ENCODE data around the gene GTF3A. TPM values are rescaled to one million over a fixed set of nuclear protein-coding genes. Genes with fewer than 3 reads are reported as not detected.

The GTF3A gene
- total RNA-seq, 1 experiment from 2014 or later, result 192 TPM

- H3K36me3 ChIP-seq, result no peaks in the 10 kb centered on the region
- no peak overlapping the region for H3K4me3 ChIP-seq
- H3K27ac ChIP-seq, result no peak overlapping the region
- no peaks in the 10 kb centered on the region for H3K27me3 ChIP-seq
- H3K4me1 ChIP-seq, result no peaks in the 10 kb centered on the region
- H3K9me3 ChIP-seq (replicated peaks), result no peaks in the 10 kb centered on the region
- DNase-seq, result no peak
Observed at GRCh38 chr13:27448308-27448707, 23.9 kb downstream of the GTF3A start.

- no peaks in the 10 kb centered on the region for H3K27me3 ChIP-seq
- H3K4me1 ChIP-seq, result no peaks in the 10 kb centered on the region
- H3K27ac ChIP-seq, result peak overlapping the region; percentile 44
- no peaks in the 10 kb centered on the region for H3K36me3 ChIP-seq
- peak overlapping the region; percentile 70 for H3K4me3 ChIP-seq
- no peaks in the 10 kb centered on the region for H3K9me3 ChIP-seq (replicated peaks)
- DNase-seq, result peak; percentile 18 to 43
Observed at GRCh38 chr13:27449081-27449603, 24.7 kb downstream of the GTF3A start.

GRCh38 chr13:27449936-27450828, 25.8 kb downstream of the GTF3A start, which contains the start of gene MTIF3:
Gene MTIF3 (minus strand): TSS chr13:27450564. CDS start chr13:27440448, 10,116 bp downstream.
- peak within 1 kb of the TSS; percentile 44 for H3K27ac ChIP-seq
- H3K9me3 ChIP-seq (replicated peaks), result no peaks in the 10 kb centered on the region
- no peaks in the 10 kb centered on the region for H3K4me1 ChIP-seq
- peak; percentile 94 for DNase-seq
- no peaks in the 10 kb centered on the region for H3K36me3 ChIP-seq
- H3K4me3 ChIP-seq, result peak within 1 kb of the TSS; percentile 70
- H3K27me3 ChIP-seq, result no peaks in the 10 kb centered on the region

GRCh38 chr13:27450921-27451471, 26.6 kb downstream of the GTF3A start:
- Histone ChIP-seq H3K36me3 (no peaks in the 10 kb centered on the region), H3K27me3 (no peaks in the 10 kb centered on the region), H3K9me3 (replicated peaks) (no peaks in the 10 kb centered on the region), H3K4me1 (no peaks in the 10 kb centered on the region), H3K27ac (no peak overlapping the region), H3K4me3 (peak overlapping the region; percentile 70)
- DNase-seq, result peak in 1 of 2 experiments; percentile 29

GRCh38 chr13:27455331-27455855, 31.0 kb downstream of the GTF3A start:
- no peaks in the 10 kb centered on the region for H3K36me3 ChIP-seq

GRCh38 chr13:27461940-27462584, 37.6 kb downstream of the GTF3A start:
- H3K27ac ChIP-seq, result no peak overlapping the region
- no peak overlapping the region for H3K4me3 ChIP-seq
- DNase-seq, result no peak
- no peaks in the 10 kb centered on the region for H3K4me1 ChIP-seq
- H3K36me3 ChIP-seq, result no peaks in the 10 kb centered on the region
- no peaks in the 10 kb centered on the region for H3K9me3 ChIP-seq (replicated peaks)
- H3K27me3 ChIP-seq, result peaks cover 11% of the 10 kb centered on the region; the same call in 1 of the 2 replicates

More at GRCh38 chr13:27455331-27455855, 31.0 kb downstream of the GTF3A start:
- peaks cover 5% of the 10 kb centered on the region; the same call in 1 of the 2 replicates for H3K27me3 ChIP-seq
- no peak overlapping the region for H3K27ac ChIP-seq
- H3K9me3 ChIP-seq (replicated peaks), result no peaks in the 10 kb centered on the region
- H3K4me1 ChIP-seq, result no peaks in the 10 kb centered on the region
- no peak for DNase-seq
- H3K4me3 ChIP-seq, result no peak overlapping the region

- Histone ChIP-seq H3K36me3 (no peaks in the 10 kb centered on the region), H3K9me3 (replicated peaks) (no peaks in the 10 kb centered on the region), H3K4me3 (no peak overlapping the region), H3K4me1 (no peaks in the 10 kb centered on the region), H3K27me3 (peaks cover 11% of the 10 kb centered on the region; the same call in 1 of the 2 replicates), H3K27ac (no peak overlapping the region)
- no peak for DNase-seq
Observed at GRCh38 chr13:27463500-27463899, 39.1 kb downstream of the GTF3A start.

- H3K9me3 ChIP-seq (replicated peaks), result no peaks in the 10 kb centered on the region
- H3K4me3 ChIP-seq, result no peak overlapping the region
- DNase-seq, result no peak
- no peaks in the 10 kb centered on the region for H3K4me1 ChIP-seq
- no peak overlapping the region for H3K27ac ChIP-seq
- H3K27me3 ChIP-seq, result peaks cover 11% of the 10 kb centered on the region
- H3K36me3 ChIP-seq, result no peaks in the 10 kb centered on the region
Observed at GRCh38 chr13:27465611-27466010, 41.2 kb downstream of the GTF3A start.

- Histone ChIP-seq H3K27me3 (peaks cover 11% of the 10 kb centered on the region), H3K4me3 (no peak overlapping the region), H3K27ac (no peak overlapping the region), H3K4me1 (no peaks in the 10 kb centered on the region), H3K36me3 (no peaks in the 10 kb centered on the region), H3K9me3 (replicated peaks) (no peaks in the 10 kb centered on the region)
- DNase-seq, result no peak
Observed at GRCh38 chr13:27466513-27466912, 42.1 kb downstream of the GTF3A start.

GRCh38 chr13:27470075-27470820, 45.8 kb downstream of the GTF3A start:
- DNase-seq, result no peak
- Histone ChIP-seq H3K4me1 (no peaks in the 10 kb centered on the region), H3K27ac (no peak overlapping the region), H3K36me3 (no peaks in the 10 kb centered on the region), H3K9me3 (replicated peaks) (no peaks in the 10 kb centered on the region), H3K27me3 (peaks cover 9% of the 10 kb centered on the region), H3K4me3 (no peak overlapping the region)

- no peaks in the 10 kb centered on the region for H3K36me3 ChIP-seq
- no peak for DNase-seq
- no peaks in the 10 kb centered on the region for H3K4me1 ChIP-seq
- no peak overlapping the region for H3K27ac ChIP-seq
- H3K4me3 ChIP-seq, result no peak overlapping the region
- H3K9me3 ChIP-seq (replicated peaks), result no peaks in the 10 kb centered on the region
- H3K27me3 ChIP-seq, result peaks cover 9% of the 10 kb centered on the region
Observed at GRCh38 chr13:27472441-27472840, 48.0 kb downstream of the GTF3A start.

- Histone ChIP-seq H3K9me3 (replicated peaks) (no peaks in the 10 kb centered on the region), H3K4me1 (no peaks in the 10 kb centered on the region), H3K27me3 (peaks cover 9% of the 10 kb centered on the region), H3K4me3 (no peak overlapping the region), H3K36me3 (no peaks in the 10 kb centered on the region), H3K27ac (no peak overlapping the region)
- no peak for DNase-seq
Observed at GRCh38 chr13:27472941-27473340, 48.5 kb downstream of the GTF3A start.

GRCh38 chr13:27474751-27475268, 50.4 kb downstream of the GTF3A start:
- no peak for DNase-seq
- Histone ChIP-seq H3K27me3 (peaks cover 4% of the 10 kb centered on the region; the same call in 1 of the 2 replicates), H3K36me3 (no peaks in the 10 kb centered on the region), H3K4me1 (no peaks in the 10 kb centered on the region), H3K27ac (no peak overlapping the region), H3K9me3 (replicated peaks) (no peaks in the 10 kb centered on the region), H3K4me3 (no peak overlapping the region)

Measured in SJCRH30 (cell line).